ENCODE measurements around the gene BRICD5. TPM values are rescaled to one million over a fixed set of nuclear protein-coding genes. Genes with fewer than 3 reads are reported as not detected.

BRICD5 gene
- total and polyA plus RNA-seq, 2 of the 13 experiments (the other 11 are each of a cell fraction or from before 2014, with no cell fraction given) = 1.6 to 5.8 TPM

- TF ChIP-seq, protein P1, sequence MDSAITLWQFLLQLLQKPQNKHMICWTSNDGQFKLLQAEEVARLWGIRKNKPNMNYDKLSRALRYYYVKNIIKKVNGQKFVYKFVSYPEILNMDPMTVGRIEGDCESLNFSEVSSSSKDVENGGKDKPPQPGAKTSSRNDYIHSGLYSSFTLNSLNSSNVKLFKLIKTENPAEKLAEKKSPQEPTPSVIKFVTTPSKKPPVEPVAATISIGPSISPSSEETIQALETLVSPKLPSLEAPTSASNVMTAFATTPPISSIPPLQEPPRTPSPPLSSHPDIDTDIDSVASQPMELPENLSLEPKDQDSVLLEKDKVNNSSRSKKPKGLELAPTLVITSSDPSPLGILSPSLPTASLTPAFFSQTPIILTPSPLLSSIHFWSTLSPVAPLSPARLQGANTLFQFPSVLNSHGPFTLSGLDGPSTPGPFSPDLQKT (CRISPR knock-in tag; IDR thresholded peaks at IDR 0.05; ENCODE audit: borderline replicate concordance) = no peak
- no peak for TF ChIP-seq SIX1 (CRISPR knock-in tag; IDR thresholded peaks at IDR 0.05; ENCODE audit: borderline replicate concordance)
- TF ChIP-seq ZNF720 (CRISPR knock-in tag; IDR thresholded peaks at IDR 0.05) = no peak
- no peak; the same call in 1 of the 2 replicates for TF ChIP-seq AKAP8 (CRISPR knock-in tag; IDR thresholded peaks at IDR 0.05)
- TF ChIP-seq ZBTB46 (CRISPR knock-in tag; IDR thresholded peaks at IDR 0.05; ENCODE audit: borderline replicate concordance) = no peak
- peak; percentile 52; the same call in 1 of the 2 replicates for TF ChIP-seq ZNF446 (CRISPR knock-in tag; IDR thresholded peaks at IDR 0.05)
- no peak; the same call in 1 of the 2 replicates for TF ChIP-seq NCOA2 (CRISPR knock-in tag; IDR thresholded peaks at IDR 0.05)
- peak; percentile 81 for TF ChIP-seq ZNF274 (CRISPR knock-in tag; IDR thresholded peaks at IDR 0.05)
- TF ChIP-seq, protein P2, sequence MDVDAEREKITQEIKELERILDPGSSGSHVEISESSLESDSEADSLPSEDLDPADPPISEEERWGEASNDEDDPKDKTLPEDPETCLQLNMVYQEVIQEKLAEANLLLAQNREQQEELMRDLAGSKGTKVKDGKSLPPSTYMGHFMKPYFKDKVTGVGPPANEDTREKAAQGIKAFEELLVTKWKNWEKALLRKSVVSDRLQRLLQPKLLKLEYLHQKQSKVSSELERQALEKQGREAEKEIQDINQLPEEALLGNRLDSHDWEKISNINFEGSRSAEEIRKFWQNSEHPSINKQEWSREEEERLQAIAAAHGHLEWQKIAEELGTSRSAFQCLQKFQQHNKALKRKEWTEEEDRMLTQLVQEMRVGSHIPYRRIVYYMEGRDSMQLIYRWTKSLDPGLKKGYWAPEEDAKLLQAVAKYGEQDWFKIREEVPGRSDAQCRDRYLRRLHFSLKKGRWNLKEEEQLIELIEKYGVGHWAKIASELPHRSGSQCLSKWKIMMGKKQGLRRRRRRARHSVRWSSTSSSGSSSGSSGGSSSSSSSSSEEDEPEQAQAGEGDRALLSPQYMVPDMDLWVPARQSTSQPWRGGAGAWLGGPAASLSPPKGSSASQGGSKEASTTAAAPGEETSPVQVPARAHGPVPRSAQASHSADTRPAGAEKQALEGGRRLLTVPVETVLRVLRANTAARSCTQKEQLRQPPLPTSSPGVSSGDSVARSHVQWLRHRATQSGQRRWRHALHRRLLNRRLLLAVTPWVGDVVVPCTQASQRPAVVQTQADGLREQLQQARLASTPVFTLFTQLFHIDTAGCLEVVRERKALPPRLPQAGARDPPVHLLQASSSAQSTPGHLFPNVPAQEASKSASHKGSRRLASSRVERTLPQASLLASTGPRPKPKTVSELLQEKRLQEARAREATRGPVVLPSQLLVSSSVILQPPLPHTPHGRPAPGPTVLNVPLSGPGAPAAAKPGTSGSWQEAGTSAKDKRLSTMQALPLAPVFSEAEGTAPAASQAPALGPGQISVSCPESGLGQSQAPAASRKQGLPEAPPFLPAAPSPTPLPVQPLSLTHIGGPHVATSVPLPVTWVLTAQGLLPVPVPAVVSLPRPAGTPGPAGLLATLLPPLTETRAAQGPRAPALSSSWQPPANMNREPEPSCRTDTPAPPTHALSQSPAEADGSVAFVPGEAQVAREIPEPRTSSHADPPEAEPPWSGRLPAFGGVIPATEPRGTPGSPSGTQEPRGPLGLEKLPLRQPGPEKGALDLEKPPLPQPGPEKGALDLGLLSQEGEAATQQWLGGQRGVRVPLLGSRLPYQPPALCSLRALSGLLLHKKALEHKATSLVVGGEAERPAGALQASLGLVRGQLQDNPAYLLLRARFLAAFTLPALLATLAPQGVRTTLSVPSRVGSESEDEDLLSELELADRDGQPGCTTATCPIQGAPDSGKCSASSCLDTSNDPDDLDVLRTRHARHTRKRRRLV (CRISPR knock-in tag; IDR thresholded peaks at IDR 0.05) = peak; percentile 93
- no peak for TF ChIP-seq RELA (CRISPR knock-in tag; IDR thresholded peaks at IDR 0.05)
- TF ChIP-seq, protein P3, sequence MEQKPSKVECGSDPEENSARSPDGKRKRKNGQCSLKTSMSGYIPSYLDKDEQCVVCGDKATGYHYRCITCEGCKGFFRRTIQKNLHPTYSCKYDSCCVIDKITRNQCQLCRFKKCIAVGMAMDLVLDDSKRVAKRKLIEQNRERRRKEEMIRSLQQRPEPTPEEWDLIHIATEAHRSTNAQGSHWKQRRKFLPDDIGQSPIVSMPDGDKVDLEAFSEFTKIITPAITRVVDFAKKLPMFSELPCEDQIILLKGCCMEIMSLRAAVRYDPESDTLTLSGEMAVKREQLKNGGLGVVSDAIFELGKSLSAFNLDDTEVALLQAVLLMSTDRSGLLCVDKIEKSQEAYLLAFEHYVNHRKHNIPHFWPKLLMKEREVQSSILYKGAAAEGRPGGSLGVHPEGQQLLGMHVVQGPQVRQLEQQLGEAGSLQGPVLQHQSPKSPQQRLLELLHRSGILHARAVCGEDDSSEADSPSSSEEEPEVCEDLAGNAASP (CRISPR knock-in tag; IDR thresholded peaks at IDR 0.05; ENCODE audit: borderline replicate concordance) = peak; percentile 16; the same call in 1 of the 2 replicates
- TF ChIP-seq TARDBP (CRISPR knock-in tag; IDR thresholded peaks at IDR 0.05) = peak; percentile 80
- TF ChIP-seq ZNF768 (CRISPR knock-in tag; IDR thresholded peaks at IDR 0.05) = peak; percentile 77; the same call in 1 of the 2 replicates
- TF ChIP-seq TEAD3 (CRISPR knock-in tag; optimal IDR thresholded peaks at IDR 0.05; ENCODE audit: borderline replicate concordance) = no peak
- TF ChIP-seq ZFYVE20 (CRISPR knock-in tag; IDR thresholded peaks at IDR 0.05; ENCODE audit: borderline replicate concordance, low read depth) = no peak
- peak; percentile 82 for TF ChIP-seq GMEB1 (CRISPR knock-in tag; IDR thresholded peaks at IDR 0.05; ENCODE audit: borderline replicate concordance)
- no peak for TF ChIP-seq ZFP37 (CRISPR knock-in tag; IDR thresholded peaks at IDR 0.05; ENCODE audit: borderline replicate concordance)
These were observed 5.3 kb downstream of the BRICD5 start, which contains the start of gene MLST8 (continued) for GRCh38 chr16:2205104-2205966.
